Thoracic aorta (tissue), 2 donors: Measurements from ENCODE around the gene STK39. TPM values are rescaled to one million over a fixed set of nuclear protein-coding genes. Genes with fewer than 3 reads are reported as not detected.
A peak's percentile ranks its signal among the peaks of the same experiment; 100 is the strongest.
"Not testable (repeated sequence)": the region's sequence is repeated elsewhere in the genome, so short reads cannot be mapped to it uniquely, and the experiment has no call there.

Source experiments
- ATAC-seq: fragments of 150-250 bp; one replicate; pipeline ENCODE4 v1.8.0; 2017; ENCODE audit warnings: low read depth; ENCODE audit not compliant: insufficient number of reproducible peaks, low FRiP score
- DNase-seq: peaks from one replicate; pipeline ENCODE4 v3.0.0-alpha.2; 2020; ENCODE audit warnings: low spot score
- H3K27ac ChIP-seq, 2 donors: fragments of 200-600 bp; sonication (generic); 1 replicate in 1 of 2; 2 replicates in 1 of 2; pipeline ENCODE4 v1.5.1; 2016; ENCODE audit warnings: mild to moderate bottlenecking in 2 of 2, moderate library complexity in 2 of 2
- H3K27me3 ChIP-seq: fragments of 200-600 bp; sonication (generic); replicated peaks from 2 replicates; pipeline ENCODE4 v1.6.0; 2016; ENCODE audit warnings: mild to moderate bottlenecking; ENCODE audit not compliant: insufficient read depth
- H3K36me3 ChIP-seq: fragments of 200-600 bp; sonication (generic); one replicate; pipeline ENCODE4 v1.5.1; 2016
- H3K4me1 ChIP-seq, 2 donors: fragments of 200-600 bp; sonication (generic); 1 replicate in 1 of 2; 2 replicates in 1 of 2; pipeline versions ENCODE4 v1.5.1 to v1.6.0; 2016; ENCODE audit warnings: low read depth in 2 of 2, mild to moderate bottlenecking in 1 of 2; ENCODE audit not compliant: control insufficient read depth in 1 of 2
- H3K4me3 ChIP-seq: fragments of 200-600 bp; sonication (generic); 2 replicates; pipeline ENCODE4 v1.5.1; 2016; ENCODE audit warnings: mild to moderate bottlenecking
- H3K9me3 ChIP-seq: fragments of 200-600 bp; sonication (generic); 2 replicates; pipeline ENCODE4 v1.5.1; 2016
- CTCF ChIP-seq: fragments of 200-600 bp; sonication (generic); IDR thresholded peaks from one replicate; pipeline ENCODE4 v1.5.1; 2019; ENCODE audit warnings: antibody characterized with exemption
- total RNA-seq, 2 donors: library from RNA; depleted of rRNA; stranded (reverse); fragments of >200 nt; gene quantifications; one replicate each; pipeline versions ENCODE4 v1.1.0 to v1.2.3, GENCODE V29; 2016

The STK39 gene
- total RNA-seq, 2 donors from 2014 or later, result 11.5 to 18.5 TPM

DNA sequence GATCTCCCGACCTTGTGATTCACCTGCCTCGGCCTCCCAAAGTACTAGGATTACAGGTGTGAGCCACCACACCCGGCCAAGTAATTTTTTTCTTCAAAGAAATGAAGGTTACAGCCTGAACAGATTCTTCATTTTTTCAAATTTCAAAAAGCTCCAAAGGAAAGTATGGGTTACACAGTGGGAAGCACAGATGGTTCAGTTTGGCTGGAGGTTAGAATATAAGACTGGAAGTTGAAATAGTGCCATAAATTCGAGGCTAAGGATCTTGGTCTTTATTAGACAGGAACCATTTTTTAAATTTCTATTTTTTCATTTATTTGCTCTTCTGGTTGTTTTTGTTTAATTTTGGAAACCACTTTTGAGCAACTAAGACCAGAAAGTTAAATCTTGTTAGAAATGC lies 120.0 kb downstream of the STK39 start:
- Histone ChIP-seq H3K4me3 (no peak overlapping the region), H3K9me3 (no peaks in the 10 kb centered on the region), H3K36me3 (no peaks in the 10 kb centered on the region), H3K27me3 (no peaks in the 10 kb centered on the region), H3K4me1 (no peaks in the 10 kb centered on the region), H3K27ac (no peak overlapping the region)
- TF ChIP-seq CTCF, result no peak
- ATAC-seq, result no peak
- no peak for DNase-seq

GRCh38 chr2:168122210-168122609 lies 125.2 kb downstream of the STK39 start:
- not testable (repeated sequence) for H3K27ac ChIP-seq, H3K9me3 ChIP-seq, ATAC-seq, H3K27me3 ChIP-seq, H3K4me3 ChIP-seq, H3K36me3 ChIP-seq, DNase-seq, H3K4me1 ChIP-seq

GRCh38 chr2:168120730-168121129 lies 126.7 kb downstream of the STK39 start:
- Histone ChIP-seq H3K4me1 (peaks cover 0 to 5% of the 10 kb centered on the region in 2 donors), H3K27me3 (no peaks in the 10 kb centered on the region), H3K9me3 (no peaks in the 10 kb centered on the region), H3K36me3 (no peaks in the 10 kb centered on the region), H3K4me3 (no peak overlapping the region), H3K27ac (no peak overlapping the region)
- no peak for TF ChIP-seq CTCF
- no peak for ATAC-seq
- DNase-seq, result no peak

GRCh38 chr2:168120310-168120709 lies 127.1 kb downstream of the STK39 start:
- Histone ChIP-seq H3K4me3 (no peak overlapping the region), H3K36me3 (no peaks in the 10 kb centered on the region), H3K27me3 (no peaks in the 10 kb centered on the region), H3K9me3 (no peaks in the 10 kb centered on the region), H3K4me1 (peaks cover 0 to 5% of the 10 kb centered on the region in 2 donors), H3K27ac (no peak overlapping the region)
- ATAC-seq (no peak), DNase-seq (no peak)
- no peak for TF ChIP-seq CTCF

DNA sequence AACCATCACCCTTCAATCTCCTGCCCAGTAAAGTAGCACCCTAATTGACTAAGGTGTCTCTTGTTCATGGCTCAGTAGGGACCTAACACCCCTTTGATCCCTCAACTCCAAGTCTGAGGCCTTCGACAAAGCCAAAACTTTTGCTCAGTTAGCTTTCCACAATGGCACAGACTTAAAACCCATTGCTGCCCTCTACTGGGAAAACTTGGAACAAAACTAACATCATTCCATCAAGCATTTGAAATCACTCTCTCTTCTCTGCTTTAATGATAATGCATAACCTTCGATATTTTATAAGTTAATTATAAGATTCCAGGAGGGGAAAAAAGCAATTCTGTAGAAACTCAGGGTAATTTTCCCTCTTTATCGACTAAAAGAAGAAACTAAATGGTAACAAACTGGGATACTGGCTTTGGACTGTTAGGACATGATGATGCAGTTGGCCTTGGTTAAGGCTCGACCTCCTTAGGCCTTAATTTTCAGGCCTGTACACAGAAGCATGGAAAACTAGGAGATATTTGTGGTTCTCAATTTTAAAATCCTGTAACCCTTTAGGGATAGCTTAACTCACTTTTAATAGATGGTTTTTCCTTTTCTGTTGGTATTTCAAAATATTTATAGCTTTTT lies 127.8 kb downstream of the STK39 start:
- peaks cover 0 to 6% of the 10 kb centered on the region in 2 donors for H3K4me1 ChIP-seq
- no peak for DNase-seq
- H3K4me3 ChIP-seq, result no peak overlapping the region
- H3K27me3 ChIP-seq, result no peaks in the 10 kb centered on the region
- no peaks in the 10 kb centered on the region for H3K9me3 ChIP-seq
- H3K36me3 ChIP-seq, result no peaks in the 10 kb centered on the region
- TF ChIP-seq CTCF, result peak; percentile 45
- no peak for ATAC-seq
- no peak overlapping the region for H3K27ac ChIP-seq
